HG03108 (cell line): ENCODE results near the gene KLB.
A peak's percentile ranks its signal among the peaks of the same experiment; 100 is the strongest.
"Not testable (repeated sequence)": the region's sequence is repeated elsewhere in the genome, so short reads cannot be mapped to it uniquely, and the experiment has no call there.

ENCODE experiments used
- ATAC-seq: cut with Tn5 transposase; IDR thresholded peaks from one replicate; pipeline ENCODE4 v1.9.1; 2021; ENCODE audit warnings: moderate library complexity; ENCODE audit not compliant: unreplicated experiment

Gene KLB

DNA sequence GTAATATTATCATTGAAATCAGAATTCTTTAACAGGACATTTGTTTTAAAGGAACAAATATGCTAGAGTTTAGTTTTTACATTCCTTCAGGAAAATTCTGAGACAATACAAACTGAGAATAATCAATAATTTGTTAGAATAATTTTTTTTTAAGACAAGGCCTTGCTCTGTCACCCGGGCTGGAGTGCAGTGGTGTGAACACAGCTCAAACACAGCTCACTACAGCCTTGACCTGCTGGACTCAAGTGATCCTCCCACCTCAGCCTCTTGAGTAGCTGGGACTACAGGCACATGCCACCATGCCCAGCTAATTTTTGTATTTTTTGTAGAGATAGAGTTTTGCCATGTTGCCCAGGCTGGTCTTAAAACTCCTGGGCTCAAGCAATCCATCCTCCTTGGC, 18.6 kb downstream of the KLB start:
- not testable (repeated sequence) for ATAC-seq

DNA sequence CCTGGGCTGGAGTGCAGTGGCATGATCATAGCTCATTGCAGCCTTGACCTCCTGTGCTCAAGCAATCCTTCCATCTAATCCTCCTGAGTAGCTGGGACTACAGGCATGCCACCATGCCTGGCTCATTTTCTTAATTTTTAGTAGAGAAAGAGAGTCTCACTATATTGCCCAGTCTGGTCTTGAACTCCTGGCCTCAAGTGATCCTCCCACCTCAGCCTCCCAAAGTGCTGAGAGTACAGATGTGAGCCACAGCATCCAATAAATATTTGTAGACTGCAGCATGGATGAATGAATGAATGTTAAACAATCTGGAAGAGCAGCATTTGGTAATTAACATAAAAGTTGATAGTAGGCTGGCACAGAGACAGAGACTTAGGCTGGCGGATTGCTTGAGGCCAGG, 20.0 kb downstream of the KLB start:
- no peak for ATAC-seq

DNA sequence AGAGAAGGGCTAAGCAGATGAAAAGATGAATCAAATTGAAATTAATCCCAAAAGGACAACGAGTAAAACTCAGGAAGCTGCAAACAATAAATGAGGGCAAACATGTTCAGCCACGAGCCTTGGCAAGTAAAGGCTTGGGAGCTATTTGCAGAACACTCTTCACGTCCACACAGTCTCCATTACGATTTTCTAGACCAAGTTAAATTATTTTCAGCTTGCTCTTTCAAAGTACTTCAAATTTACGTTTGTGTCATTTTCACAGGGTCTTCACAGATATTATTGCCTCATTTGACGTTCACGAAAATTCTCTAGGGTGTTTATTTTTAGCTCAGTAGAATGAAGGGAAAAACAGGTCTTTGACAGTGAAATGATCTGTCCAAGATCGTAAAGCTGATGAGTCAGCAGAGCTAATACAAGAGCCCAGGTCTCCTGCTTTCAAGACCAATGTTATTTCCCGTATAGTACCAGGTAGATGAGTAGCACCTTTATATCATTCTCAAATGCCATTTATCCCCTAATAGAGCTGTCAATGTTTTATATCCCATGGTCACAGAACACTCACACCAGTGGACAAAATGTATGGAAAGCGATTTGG, 20.9 kb downstream of the KLB start:
- ATAC-seq = no peak

DNA sequence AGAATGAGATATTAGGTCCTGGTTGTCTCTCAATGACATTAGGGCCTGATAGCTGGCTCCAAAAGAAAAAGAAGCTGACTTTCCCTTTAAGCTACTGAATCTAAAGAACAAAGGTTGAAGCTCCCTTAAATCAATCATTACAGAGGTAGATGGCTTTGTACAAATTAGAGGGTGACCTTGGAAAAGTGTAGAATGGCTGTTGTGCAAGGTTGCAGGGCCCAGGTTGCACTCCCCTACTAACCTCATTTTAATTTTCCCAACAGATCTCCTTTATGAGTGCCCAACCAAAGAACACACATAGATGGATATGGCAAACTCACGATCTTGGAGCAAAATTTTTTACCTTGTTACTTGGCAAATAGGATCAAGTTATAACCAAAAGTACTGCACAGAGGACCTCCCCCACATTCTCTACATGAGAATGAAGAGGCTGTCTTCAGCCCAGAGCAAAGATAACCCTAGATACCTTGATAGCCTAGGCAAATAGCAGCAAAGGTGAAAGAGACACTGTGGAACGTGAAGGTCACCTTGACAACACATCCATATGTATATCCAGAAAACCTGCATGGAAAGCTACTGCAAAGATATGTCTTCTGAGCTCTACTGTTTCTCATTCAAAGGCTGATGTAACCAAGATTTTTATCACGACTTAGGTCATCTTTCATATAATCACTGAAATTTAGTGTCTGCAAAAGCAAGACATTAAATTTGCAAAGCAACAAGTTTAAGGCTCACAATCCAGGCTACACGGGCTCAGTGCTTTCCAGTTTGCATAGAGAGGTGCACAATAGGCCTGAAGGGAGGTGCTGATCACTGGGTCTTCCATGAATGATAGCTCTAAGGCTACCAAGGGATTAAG, 23.0 kb downstream of the KLB start:
- ATAC-seq = no peak

DNA sequence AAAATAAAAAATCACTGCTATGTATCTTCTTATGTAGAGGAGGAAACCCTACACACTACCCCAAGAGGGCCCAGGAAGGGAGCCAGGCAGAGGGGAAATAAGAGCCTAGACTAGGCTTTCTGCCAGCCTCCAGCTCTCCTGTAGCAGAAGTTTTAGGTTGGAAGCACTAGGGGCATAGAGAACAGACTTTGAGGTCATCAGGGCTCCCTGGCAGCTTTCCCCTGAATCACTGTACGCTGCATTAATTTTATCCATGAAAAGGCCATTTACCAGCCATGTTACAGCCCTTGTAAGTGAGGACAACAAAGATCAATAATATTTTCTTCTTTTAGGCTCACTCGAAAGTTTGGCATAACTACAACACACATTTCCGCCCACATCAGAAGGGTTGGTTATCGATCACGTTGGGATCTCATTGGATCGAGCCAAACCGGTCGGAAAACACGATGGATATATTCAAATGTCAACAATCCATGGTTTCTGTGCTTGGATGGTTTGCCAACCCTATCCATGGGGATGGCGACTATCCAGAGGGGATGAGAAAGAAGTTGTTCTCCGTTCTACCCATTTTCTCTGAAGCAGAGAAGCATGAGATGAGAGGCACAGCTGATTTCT, 27.3 kb downstream of the KLB start:
- ATAC-seq = no peak

DNA sequence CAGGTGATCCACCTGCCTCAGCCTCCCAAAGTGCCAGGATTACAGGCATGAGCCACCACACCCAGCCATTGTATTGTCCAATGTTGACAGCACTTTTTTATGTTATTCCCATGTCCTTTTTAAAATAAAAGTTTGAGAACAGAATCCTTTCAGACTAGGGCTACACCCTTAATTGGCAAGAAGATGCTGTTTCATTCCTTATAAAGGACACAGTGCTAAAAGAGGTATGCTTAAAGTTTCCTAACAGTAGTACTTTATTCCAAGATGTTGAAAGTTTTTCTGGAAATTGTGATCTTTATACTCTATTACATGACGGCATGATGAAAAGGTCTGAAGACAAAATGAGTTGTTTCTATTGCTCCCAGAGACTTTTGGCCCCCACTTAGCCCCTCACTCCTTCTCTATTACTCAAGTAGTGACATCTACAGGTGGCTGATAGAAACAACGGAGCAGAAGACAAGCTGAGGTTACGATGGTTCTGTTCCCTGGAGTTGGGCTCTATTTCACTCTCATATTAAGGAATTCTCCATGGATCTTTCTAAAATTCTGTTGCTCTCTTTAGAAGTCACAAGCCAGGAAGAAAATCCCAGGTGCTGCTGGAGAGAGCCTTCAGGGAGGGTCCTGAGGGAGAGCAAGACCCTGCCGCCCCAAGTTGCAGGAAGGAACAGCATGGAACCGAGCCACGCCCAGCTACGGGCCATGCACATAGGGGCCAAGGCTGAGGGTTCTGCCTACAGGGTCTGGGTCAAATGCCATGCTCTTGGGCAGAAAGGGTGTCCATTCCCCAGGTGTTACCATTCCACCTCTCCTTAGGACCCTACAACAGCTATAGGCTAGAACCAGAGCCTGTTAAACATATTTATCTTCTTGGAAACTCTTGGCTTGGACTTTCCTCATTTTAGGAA, 29.2 kb downstream of the KLB start:
- ATAC-seq = no peak

DNA sequence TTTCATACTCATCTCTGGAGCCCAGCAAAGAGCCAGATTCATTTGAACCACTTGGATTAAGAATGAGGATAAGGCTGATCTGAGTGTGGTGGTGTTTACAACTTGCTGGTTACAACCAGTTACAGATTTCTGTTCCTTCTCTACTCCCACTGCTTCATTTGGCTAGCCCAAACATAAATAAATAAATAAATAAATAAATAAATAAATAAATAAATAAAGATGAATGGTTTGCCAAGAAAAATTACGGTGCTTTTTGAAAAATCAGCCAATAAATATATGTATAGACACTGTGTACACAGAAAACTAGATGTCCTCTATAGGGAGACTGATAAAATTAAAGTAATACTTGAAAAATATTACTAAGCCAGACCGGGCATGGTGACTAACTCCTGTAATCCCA, 34.9 kb downstream of the KLB start:
- ATAC-seq = no peak

DNA sequence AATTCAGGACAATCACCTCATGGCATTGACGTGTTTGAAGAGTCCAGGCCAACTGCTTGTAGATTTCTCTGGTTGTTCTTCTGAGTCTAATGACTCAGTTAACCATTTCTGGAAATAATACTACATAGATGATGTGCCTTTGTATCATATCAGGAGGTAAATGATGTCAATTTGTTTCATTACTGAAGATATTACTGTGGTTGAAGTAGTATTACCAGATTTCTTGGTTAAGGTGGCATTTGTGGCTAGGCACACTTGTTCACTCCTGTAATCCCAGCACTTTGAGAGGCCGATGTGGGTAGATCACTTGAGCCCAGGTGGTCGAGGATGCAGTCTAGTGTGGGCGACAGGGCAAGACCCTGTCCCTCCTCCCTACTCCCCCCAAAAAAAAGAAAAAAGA, 36.3 kb downstream of the KLB start:
- ATAC-seq = no peak

DNA sequence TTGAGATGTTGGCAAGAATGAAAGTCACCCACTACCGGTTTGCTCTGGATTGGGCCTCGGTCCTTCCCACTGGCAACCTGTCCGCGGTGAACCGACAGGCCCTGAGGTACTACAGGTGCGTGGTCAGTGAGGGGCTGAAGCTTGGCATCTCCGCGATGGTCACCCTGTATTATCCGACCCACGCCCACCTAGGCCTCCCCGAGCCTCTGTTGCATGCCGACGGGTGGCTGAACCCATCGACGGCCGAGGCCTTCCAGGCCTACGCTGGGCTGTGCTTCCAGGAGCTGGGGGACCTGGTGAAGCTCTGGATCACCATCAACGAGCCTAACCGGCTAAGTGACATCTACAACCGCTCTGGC, 39.7 kb downstream of the KLB start:
- ATAC-seq = no peak

DNA sequence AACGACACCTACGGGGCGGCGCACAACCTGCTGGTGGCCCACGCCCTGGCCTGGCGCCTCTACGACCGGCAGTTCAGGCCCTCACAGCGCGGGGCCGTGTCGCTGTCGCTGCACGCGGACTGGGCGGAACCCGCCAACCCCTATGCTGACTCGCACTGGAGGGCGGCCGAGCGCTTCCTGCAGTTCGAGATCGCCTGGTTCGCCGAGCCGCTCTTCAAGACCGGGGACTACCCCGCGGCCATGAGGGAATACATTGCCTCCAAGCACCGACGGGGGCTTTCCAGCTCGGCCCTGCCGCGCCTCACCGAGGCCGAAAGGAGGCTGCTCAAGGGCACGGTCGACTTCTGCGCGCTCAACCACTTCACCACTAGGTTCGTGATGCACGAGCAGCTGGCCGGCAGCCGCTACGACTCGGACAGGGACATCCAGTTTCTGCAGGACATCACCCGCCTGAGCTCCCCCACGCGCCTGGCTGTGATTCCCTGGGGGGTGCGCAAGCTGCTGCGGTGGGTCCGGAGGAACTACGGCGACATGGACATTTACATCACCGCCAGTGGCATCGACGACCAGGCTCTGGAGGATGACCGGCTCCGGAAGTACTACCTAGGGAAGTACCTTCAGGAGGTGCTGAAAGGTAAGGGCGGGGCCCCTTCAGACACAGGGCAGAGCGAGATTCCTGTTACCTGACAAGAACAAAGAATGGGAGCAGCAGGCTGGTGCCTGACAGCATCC, 40.3 kb downstream of the KLB start:
- peak; percentile 82 for ATAC-seq

DNA sequence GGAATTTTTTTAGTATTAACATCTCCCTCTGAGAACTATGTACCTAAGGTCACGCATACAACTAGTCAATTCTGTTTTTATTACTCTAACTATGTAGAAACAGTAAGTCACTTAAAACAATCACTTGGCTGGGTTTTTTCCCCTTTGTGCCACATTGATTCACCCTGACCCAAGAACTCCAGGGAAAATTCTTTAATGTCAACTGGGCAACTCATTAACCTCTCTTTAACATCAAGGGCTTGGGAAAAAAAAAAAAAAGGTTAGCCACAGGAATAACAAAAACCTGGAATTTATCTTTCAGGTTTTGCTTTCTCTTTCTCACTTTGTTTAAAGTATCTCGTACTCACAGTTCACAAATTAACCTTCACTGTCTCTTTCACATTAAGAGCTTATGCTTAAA, 43.9 kb downstream of the KLB start:
- ATAC-seq = no peak

DNA sequence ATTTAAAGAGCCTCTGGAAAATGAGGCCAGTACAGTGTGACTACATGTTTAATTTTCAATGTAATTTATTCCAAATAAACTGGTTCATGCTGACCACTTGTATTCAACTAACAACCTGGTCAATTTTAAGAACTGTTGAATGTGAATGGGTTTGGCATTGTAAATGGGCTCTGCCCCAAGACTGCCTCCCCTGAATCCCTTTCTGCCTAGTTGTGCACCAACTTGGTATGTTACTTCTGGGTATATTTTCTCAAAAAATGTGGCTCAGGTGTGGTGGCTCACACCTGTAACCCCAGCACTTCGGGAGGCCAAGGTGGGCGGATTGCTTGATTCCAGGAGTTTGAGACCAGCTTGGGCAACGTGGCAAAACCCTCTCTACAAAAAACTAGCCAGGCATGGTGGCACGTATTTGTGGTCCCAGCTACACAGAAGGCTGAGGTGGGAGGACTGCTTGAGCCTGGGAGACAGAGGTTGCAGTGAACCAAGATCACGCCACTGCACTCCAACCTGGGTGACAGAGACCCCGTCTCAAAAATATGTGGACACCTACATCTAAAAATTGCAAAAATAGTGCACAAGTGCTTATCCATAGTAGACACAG, 44.8 kb downstream of the KLB start:
- no peak for ATAC-seq

DNA sequence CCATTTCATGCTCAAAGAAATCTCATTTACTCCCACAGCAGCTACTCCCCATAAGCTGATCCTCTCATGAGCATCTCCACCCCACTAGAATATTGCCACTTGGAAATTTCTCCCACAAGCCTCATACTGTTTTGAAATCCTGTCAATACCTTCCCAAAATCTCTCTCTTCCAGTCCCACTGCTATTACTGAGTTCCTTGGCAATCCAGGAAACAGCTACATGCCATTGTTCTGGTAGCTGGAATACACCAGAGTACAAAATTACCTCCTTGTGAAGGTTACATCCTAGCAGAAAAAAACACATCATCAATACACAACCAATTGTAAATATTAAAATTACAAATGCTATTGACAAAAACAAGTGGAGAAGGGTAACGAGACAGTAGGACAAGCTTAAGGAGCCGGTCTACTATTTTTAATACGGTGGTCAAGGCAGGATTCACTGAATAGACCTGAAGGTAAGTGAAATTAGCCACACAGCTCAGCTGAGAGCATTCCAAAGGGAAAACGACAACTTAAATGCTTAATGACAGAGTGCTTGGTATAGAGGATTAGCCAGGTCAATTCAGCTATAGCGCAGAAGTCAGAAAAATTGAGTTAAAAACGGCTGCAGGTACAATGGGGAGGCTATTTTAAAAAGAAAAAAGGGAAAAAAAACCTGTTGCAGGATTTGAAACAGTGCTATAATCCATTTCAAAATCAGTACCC, 45.6 kb downstream of the KLB start:
- ATAC-seq = no peak

DNA sequence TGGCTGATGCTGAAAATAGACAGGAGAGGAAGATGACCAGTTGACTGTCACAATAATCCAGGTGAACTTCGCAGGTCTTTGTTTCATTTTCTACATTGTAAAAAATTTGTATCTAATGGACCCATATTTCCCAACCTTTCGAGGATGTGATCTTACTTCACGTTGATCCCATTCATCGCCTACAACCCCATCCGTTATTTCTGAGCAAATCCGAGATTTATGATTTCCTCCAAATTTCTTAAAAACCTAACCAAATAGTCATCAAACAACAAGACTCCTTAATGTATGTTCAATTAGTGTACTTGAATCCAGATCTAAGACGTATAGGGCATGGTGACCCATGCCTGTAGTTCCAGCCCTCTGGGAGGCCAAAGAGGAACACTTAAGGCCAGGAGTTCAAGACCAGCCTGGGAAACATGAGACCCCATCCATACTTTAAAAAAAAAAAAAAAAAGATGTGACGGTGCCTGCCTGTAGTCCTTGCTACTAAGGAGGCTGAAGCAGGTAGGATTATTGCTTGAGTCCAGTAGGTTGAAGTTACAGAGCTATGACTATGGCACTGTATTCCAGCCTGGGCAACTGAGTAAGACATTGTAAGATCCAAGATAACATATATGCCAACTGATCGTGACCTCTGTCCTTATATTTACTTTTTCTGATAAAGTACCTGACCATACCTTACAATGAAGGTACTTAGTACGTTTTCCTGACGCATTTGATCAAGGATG, 46.3 kb downstream of the KLB start:
- no peak for ATAC-seq

DNA sequence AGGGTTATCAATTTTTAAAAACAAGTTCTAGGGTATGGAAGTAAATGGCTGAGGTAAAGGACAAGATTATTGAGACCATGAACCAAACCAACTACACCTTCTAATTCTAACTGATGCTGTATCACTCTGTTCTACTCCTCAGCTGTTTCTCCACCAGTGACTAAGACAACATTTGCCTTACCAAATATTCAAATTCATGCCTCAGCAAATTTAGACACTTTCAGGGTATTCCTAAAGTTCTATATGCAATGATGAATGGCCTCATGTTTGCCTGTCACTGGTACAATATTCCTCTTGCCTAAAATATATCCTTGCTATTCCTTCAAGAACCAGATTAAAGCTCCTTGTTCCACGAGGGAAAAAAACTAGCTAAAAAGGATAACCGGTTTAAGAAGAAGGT, 47.0 kb downstream of the KLB start:
- no peak for ATAC-seq

DNA sequence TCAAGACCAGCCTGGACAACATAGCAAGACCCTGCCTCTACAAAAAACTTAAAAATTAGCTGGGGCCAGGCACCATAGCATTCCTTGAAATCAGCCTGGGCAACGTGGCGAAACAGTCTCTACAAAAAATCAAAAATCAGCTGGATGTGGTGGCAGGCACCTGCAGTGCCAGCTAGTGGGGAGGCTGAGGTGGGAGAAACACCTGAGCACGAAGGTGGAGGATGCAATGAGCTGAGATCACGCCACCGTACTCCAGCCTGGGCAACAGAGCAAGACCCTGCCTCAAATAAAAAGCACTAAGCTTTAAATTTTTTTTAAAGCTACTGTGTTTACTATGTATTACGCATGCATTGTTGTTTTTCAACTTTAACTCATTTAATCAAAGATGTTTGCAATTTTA, 48.8 kb downstream of the KLB start:
- ATAC-seq = no peak

DNA sequence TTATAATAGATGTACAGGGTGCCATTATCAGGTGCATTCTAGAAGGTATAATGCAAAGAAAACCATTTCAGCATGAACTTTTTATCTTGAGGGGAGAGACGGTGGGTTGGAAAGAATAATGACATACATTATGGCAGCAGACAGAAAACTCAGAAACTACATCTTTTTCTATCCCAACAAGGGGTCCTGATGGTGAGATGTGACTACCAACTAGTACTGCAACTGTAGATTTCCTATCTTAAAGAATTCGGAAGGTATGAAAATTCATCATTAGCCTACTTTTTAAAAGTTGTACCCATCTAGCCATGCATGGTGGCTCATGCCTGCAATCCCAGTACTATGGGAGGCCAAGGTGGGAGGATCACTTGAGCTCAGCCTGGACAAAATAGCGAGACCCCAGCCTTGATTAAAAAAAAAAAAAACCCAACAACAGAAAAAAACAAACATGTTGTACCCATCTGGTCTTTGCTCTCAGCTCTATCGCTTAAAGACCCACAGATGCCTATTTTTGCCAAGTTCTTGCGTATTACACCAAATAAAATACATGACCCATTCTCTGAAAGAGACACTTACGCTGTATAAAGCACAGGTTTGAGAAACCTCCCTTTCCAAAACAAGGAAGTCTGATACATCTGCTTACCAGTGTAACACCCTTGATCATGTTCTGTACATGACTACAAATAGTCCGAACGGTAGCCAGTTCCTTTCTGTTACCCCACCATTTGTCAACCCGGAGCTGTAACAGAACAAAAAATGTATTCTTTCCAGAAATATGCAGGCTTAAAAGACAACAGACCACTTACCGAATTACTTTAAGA, 50.4 kb downstream of the KLB start:
- ATAC-seq = no peak

DNA sequence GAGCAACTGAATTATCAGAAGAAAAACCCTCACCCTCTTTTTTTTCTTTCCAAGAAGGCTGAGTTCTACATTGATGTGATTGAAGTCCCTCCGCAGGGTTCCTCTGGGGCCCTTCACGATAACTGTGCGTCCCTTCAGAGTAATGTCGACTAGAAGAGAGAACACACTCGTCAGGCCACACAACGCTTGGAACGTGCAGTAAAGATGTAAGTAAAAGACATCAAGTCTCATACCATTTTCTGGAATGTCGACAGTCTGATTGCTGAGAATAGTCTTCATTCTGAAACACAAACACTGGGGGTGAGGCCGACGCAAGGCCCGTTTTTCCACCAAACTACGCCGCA, 51.4 kb downstream of the KLB start:
- ATAC-seq = not testable (repeated sequence)
